Fibroblast of lung (primary cell): ENCODE results near the gene C16orf95. TPM values are rescaled to one million over a fixed set of nuclear protein-coding genes. Genes with fewer than 3 reads are reported as not detected.

Experiments used
- DNase-seq, 2 donors: peaks; one replicate each; pipeline versions ENCODE4 v3.0.0 to v3.0.0-alpha.2; 2010; ENCODE audit warnings: low read depth in 2 of 2
- H2AFZ ChIP-seq: 2 replicates; pipeline ENCODE4 v1.5.1; 2012; ENCODE audit warnings: low read length, control low read depth, inconsistent platforms
- H3K27ac ChIP-seq: 2 replicates; pipeline ENCODE4 v1.5.1; 2011; ENCODE audit warnings: low read length, control low read depth; ENCODE audit not compliant: insufficient read depth
- H3K27me3 ChIP-seq: 2 replicates; pipeline ENCODE4 v1.5.1; 2011; ENCODE audit warnings: mild to moderate bottlenecking, low read length; ENCODE audit not compliant: control insufficient read depth, insufficient read depth
- H3K36me3 ChIP-seq: 2 replicates; pipeline ENCODE4 v1.5.1; 2011; ENCODE audit warnings: low read length; ENCODE audit not compliant: control insufficient read depth, insufficient read depth
- H3K4me1 ChIP-seq: 2 replicates; pipeline ENCODE4 v1.5.1; 2011; ENCODE audit warnings: low read length; ENCODE audit not compliant: control insufficient read depth, insufficient read depth; ENCODE audit errors: extremely low read depth
- H3K4me2 ChIP-seq: 2 replicates; pipeline ENCODE4 v1.5.1; 2011; ENCODE audit warnings: low read length, control low read depth; ENCODE audit not compliant: insufficient read depth; ENCODE audit errors: extremely low read depth
- H3K4me3 ChIP-seq, 4 experiments: fragments of 200-600 bp in 1 of 4; sonication (generic) in 1 of 4; replicated peaks in 1 of 4; 2 replicates each; pipeline ENCODE4 v1.5.1; 2011 to 2016; ENCODE audit warnings: low read length in 4 of 4, low read depth in 3 of 4, mild to moderate bottlenecking in 3 of 4, control low read depth in 2 of 4, inconsistent platforms in 1 of 4, mixed read lengths in 1 of 4; ENCODE audit not compliant: insufficient read depth in 1 of 4; ENCODE audit errors: control extremely low read depth in 1 of 4
- H3K79me2 ChIP-seq: 2 replicates; pipeline ENCODE4 v1.5.1; 2012; ENCODE audit warnings: mild to moderate bottlenecking, low read length, inconsistent platforms; ENCODE audit not compliant: control insufficient read depth, insufficient read depth
- H3K9ac ChIP-seq: 2 replicates; pipeline ENCODE4 v1.5.1; 2011; ENCODE audit warnings: mild to moderate bottlenecking, low read length, control low read depth; ENCODE audit not compliant: insufficient read depth
- H3K9me3 ChIP-seq: 2 replicates; pipeline ENCODE4 v1.5.1; 2012; ENCODE audit warnings: low read depth, low read length; ENCODE audit not compliant: control insufficient read depth, insufficient read depth
- H4K20me1 ChIP-seq: 2 replicates; pipeline ENCODE4 v1.5.1; 2011; ENCODE audit warnings: low read length; ENCODE audit not compliant: control insufficient read depth, insufficient read depth; ENCODE audit errors: extremely low read depth
- EZH2 ChIP-seq: IDR thresholded peaks from 2 replicates; pipeline ENCODE4 v1.5.1; 2012; ENCODE audit warnings: low read length, control low read depth, mild to moderate bottlenecking; ENCODE audit errors: missing control alignments
- polyA plus RNA-seq, 2 donors: library from polyadenylated mRNA; depleted of rRNA in 1 of 2; stranded (reverse) in 1 of 2; unstranded in 1 of 2; fragments of >200 nt; gene quantifications; 2 replicates each; pipeline ENCODE4 v1.2.1, GENCODE V29; 2011 to 2012; ENCODE audit warnings: missing spikeins in 1 of 2
- total RNA-seq: library from RNA; depleted of rRNA; stranded (reverse); fragments of >200 nt; gene quantifications from 2 replicates; pipeline ENCODE4 v1.2.1, GENCODE V29; 2014
- TF ChIP-seq, protein P1 (sequence below), 2 donors: IDR thresholded peaks in 1 of 2; conservative IDR thresholded peaks in 1 of 2; 1 replicate in 1 of 2; 2 replicates in 1 of 2; pipeline ENCODE4 v1.5.1; 2011 to 2012; ENCODE audit warnings: low read length in 2 of 2, control low read depth in 1 of 2, inconsistent platforms in 1 of 2, low read depth in 1 of 2, mild to moderate bottlenecking in 1 of 2

C16orf95 gene
- total and polyA plus RNA-seq, 2 donors (not counting 1 experiment from before 2014, with no cell fraction given), result 1.3 to 5.4 TPM

DNA sequence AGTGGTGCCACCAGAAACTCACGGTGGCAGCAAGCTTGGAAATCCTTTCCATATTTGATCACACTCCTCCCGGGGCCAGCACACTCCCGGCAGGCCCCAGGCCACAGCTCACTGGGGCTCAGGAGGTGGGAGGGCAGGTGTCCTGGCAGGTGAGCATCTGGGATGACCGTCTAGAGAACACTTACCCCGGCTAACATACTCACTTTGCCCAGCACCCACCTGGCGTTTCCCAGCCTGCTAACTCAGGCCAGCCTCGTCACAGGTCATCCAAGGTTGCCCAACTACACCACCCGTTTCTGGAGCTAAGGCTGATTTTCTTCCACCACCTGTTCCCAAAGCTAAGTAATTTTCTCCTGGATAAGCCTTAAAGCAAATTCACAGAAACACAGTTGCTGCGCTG, 41.5 kb upstream of the C16orf95 start:
- H3K4me1 ChIP-seq, result no peaks in the 10 kb centered on the region
- H3K79me2 ChIP-seq, result peaks cover 9% of the 10 kb centered on the region
- no peaks in the 10 kb centered on the region for H3K27me3 ChIP-seq
- TF ChIP-seq, protein P1, sequence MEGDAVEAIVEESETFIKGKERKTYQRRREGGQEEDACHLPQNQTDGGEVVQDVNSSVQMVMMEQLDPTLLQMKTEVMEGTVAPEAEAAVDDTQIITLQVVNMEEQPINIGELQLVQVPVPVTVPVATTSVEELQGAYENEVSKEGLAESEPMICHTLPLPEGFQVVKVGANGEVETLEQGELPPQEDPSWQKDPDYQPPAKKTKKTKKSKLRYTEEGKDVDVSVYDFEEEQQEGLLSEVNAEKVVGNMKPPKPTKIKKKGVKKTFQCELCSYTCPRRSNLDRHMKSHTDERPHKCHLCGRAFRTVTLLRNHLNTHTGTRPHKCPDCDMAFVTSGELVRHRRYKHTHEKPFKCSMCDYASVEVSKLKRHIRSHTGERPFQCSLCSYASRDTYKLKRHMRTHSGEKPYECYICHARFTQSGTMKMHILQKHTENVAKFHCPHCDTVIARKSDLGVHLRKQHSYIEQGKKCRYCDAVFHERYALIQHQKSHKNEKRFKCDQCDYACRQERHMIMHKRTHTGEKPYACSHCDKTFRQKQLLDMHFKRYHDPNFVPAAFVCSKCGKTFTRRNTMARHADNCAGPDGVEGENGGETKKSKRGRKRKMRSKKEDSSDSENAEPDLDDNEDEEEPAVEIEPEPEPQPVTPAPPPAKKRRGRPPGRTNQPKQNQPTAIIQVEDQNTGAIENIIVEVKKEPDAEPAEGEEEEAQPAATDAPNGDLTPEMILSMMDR (conservative IDR thresholded peaks at IDR 0.05 in 1 of 2, IDR thresholded peaks at IDR 0.05 in 1 of 2; ENCODE audit: low read depth in 1 of 2, low read length in 2 of 2), result no peak
- no peak for TF ChIP-seq EZH2
- H3K36me3 ChIP-seq, result peaks cover 10% of the 10 kb centered on the region
- no peak overlapping the region for H3K27ac ChIP-seq
- H2AFZ ChIP-seq, result no peak overlapping the region
- no peak for DNase-seq
- no peak overlapping the region for H3K4me2 ChIP-seq
- no peaks in the 10 kb centered on the region for H3K9me3 ChIP-seq
- no peaks in the 10 kb centered on the region for H4K20me1 ChIP-seq
- no peak overlapping the region for H3K4me3 ChIP-seq
- H3K9ac ChIP-seq, result no peak overlapping the region

DNA sequence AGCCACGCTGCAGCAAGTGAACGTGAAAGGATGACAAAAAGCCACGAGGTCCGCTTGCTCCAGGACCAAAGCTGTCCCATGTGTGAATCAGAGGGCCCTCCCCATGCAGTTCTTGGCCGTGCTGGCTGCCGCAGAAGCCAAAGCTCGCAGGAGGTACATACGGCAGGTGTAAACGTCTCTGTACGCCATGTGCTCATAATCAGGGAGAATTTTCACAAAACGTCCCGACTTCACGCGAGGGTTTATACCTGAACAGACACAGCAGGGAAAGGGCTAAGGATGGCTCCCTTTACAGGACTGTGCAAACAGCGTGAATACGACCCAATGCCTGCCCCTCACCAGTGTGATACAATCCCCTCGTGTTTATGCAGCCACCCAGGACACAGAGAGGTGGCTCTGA, 41.1 kb upstream of the C16orf95 start:
- H3K27ac ChIP-seq, result no peak overlapping the region
- H3K9me3 ChIP-seq, result no peaks in the 10 kb centered on the region
- H3K4me1 ChIP-seq, result no peaks in the 10 kb centered on the region
- no peak overlapping the region for H2AFZ ChIP-seq
- H3K9ac ChIP-seq, result no peak overlapping the region
- no peak overlapping the region for H3K4me3 ChIP-seq
- H3K4me2 ChIP-seq, result no peak overlapping the region
- no peaks in the 10 kb centered on the region for H4K20me1 ChIP-seq
- H3K36me3 ChIP-seq, result peaks cover 10% of the 10 kb centered on the region
- H3K27me3 ChIP-seq, result no peaks in the 10 kb centered on the region
- DNase-seq, result no peak
- H3K79me2 ChIP-seq, result peaks cover 9% of the 10 kb centered on the region
- TF ChIP-seq, protein P1 (conservative IDR thresholded peaks at IDR 0.05 in 1 of 2, IDR thresholded peaks at IDR 0.05 in 1 of 2; ENCODE audit: low read depth in 1 of 2, low read length in 2 of 2), result no peak
- no peak for TF ChIP-seq EZH2

DNA sequence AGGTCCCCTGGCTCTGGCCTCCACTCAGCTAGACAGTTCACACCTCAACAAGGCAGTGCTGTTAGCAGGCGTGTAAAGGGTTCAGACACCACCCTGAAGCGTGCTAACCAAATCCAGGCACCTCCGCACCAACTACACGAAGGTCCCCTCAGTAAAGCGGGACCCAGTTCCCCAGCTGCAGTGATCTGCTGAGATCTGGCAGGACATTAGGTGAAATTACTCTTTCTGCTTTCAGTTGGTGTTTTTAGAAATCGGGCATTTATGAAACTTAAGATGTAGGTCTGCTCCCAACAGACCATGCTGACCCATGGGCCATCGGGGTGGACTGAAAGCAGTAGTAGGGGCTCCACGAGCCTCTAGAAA, 39.3 kb upstream of the C16orf95 start:
- Histone ChIP-seq H3K9ac (no peak overlapping the region), H3K9me3 (no peaks in the 10 kb centered on the region), H3K27me3 (no peaks in the 10 kb centered on the region), H3K36me3 (peaks cover 13% of the 10 kb centered on the region), H4K20me1 (no peaks in the 10 kb centered on the region), H3K79me2 (peaks cover 3% of the 10 kb centered on the region), H3K4me3 (no peak overlapping the region), H2AFZ (no peak overlapping the region), H3K27ac (no peak overlapping the region), H3K4me2 (no peak overlapping the region), H3K4me1 (no peaks in the 10 kb centered on the region)
- no peak for DNase-seq
- TF ChIP-seq, protein P1 (conservative IDR thresholded peaks at IDR 0.05 in 1 of 2, IDR thresholded peaks at IDR 0.05 in 1 of 2; ENCODE audit: low read depth in 1 of 2, low read length in 2 of 2), result no peak
- no peak for TF ChIP-seq EZH2
